NCI-H2227 treated with DMSO at 0.1 percent for 48 hours (cell line): ENCODE data around the gene B4GALT2.

Experiments
- DNase-seq: peaks from one replicate; lab custom pipeline; 2025; lab: John Stamatoyannopoulos, UW

B4GALT2 gene

GRCh38 chr1:43969746-43970466, 9.1 kb upstream of the B4GALT2 start, which contains the start of gene DPH2:
TSS of gene DPH2 (plus strand) at chr1:43970010. CDS start at chr1:43970176, 166 bp downstream.
- peak; percentile 97 for DNase-seq

DNA sequence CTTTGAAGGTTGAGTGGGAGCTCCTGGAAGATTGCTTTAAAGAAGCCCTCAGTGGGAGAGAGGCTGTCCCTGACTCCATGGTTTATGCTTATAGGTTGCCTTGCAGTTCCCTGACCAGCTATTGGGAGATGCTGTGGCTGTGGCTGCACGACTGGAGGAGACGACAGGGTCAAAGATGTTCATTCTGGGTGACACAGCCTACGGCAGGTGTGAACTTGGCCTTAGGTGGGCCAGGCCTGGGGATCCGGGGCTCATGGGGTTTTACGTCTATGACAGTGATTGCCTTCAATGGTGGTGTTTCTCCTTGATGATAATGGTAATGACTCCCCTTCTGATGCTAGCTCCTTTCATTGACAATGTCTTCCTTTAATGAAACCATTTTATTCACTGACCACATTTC, 8.5 kb upstream of the B4GALT2 start:
- no peak for DNase-seq

DNA sequence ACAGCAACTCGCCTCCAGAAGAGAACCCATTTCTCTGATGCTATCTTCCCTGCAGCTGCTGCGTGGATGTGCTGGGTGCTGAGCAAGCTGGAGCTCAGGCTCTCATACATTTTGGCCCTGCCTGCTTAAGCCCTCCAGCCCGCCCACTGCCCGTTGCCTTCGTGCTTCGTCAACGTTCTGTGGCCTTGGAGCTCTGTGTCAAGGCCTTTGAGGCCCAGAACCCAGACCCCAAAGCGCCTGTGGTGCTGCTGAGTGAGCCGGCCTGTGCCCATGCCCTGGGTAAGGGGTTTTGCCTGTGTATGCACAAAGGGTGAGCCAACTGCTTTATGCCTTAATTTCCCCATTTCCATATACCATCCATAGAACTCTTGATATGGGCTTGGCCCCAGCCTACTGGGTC, 8.1 kb upstream of the B4GALT2 start:
- no peak for DNase-seq

DNA sequence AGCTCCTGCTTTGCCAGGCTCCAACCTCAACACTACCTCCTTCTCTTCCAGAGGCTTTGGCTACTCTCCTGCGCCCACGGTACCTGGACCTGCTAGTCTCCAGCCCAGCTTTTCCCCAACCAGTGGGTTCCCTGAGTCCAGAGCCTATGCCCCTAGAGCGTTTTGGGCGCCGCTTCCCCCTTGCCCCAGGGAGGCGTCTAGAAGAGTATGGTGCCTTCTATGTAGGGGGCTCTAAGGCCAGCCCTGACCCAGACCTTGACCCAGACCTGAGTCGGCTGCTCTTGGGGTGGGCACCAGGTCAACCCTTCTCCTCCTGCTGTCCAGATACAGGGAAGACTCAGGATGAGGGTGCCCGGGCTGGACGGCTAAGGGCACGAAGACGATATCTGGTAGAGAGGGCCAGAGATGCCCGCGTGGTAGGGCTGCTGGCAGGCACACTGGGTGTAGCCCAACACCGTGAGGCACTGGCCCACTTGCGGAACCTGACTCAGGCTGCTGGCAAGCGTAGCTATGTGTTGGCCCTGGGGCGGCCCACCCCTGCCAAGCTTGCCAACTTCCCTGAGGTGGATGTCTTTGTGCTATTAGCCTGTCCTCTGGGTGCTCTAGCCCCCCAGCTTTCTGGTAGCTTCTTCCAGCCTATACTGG, 7.6 kb upstream of the B4GALT2 start:
- no peak for DNase-seq

DNA sequence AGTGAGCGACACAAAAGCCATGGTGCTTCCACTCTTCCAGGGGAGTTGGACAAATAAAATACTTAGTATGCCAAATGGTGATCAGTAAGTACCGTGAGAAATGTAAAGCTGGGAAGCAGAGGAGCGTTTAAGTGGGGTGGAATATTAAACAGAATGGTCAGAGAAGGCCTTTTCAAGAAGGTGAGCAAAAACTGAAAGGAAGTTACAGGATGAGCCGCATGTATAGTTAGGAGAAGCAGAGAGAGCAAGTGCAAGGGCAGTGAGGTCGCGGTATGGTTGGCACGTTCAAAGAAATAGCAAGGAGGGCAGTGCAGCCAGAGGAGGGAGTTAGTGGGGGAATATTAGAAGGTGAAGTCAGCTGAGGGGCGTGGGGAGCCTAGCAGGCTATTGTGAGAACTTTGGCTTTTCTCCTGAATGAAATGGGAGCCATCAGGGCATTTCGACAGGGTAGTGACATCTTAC, 5.0 kb upstream of the B4GALT2 start:
- DNase-seq: peak; percentile 61

DNA sequence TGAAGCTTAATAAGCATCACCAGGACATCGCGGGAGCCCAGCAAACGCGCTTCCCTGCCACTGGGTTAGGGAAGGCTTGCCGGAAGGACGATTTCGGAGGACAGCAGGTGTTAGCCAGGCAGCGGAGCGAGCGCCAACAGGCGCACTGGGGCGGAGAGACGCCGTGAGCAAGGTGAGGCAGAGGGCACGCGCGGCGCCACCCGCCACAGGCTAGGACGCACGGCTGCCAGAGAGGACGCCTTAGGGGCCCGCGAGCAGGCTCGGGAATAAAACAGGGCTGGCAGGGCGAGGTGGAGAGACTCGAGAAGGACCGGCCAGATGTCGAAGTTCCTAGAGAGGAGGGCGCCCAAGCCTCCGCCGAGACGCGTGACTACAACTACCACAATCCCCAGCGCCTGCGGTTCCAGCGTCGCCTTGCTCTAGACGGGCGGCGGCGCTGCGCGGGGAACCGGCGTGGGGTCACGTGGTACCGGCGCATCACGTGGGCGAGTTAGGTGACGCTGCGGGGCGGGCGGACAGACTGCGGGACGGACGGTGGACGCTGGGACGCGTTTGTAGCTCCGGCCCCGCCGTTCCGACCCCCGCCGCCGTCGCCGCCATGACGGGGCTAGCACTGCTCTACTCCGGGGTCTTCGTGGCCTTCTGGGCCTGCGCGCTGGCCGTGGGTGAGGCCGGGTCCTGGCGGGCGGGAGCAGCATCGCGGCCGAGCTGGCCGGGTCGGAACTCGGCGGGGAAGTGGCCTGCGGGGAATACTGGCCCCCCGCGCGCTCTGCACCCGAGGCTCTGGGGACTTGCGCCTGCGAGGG, 4.4 kb upstream of the B4GALT2 start, which contains the start of gene ATP6V0B:
Gene ATP6V0B, plus strand, starts transcription at position 518 of the 806 bp plus-strand sequence. Its CDS starts 81 bp downstream, at position 599.
- DNase-seq: peak; percentile 93

- no peak for DNase-seq
These were observed 3.6 kb upstream of the B4GALT2 start for GRCh38 chr1:43975249-43975961.

- no peak for DNase-seq
These were observed 3.0 kb upstream of the B4GALT2 start for GRCh38 chr1:43976045-43976444.

- no peak for DNase-seq
These were observed 2.1 kb upstream of the B4GALT2 start for GRCh38 chr1:43976890-43977289.

DNA sequence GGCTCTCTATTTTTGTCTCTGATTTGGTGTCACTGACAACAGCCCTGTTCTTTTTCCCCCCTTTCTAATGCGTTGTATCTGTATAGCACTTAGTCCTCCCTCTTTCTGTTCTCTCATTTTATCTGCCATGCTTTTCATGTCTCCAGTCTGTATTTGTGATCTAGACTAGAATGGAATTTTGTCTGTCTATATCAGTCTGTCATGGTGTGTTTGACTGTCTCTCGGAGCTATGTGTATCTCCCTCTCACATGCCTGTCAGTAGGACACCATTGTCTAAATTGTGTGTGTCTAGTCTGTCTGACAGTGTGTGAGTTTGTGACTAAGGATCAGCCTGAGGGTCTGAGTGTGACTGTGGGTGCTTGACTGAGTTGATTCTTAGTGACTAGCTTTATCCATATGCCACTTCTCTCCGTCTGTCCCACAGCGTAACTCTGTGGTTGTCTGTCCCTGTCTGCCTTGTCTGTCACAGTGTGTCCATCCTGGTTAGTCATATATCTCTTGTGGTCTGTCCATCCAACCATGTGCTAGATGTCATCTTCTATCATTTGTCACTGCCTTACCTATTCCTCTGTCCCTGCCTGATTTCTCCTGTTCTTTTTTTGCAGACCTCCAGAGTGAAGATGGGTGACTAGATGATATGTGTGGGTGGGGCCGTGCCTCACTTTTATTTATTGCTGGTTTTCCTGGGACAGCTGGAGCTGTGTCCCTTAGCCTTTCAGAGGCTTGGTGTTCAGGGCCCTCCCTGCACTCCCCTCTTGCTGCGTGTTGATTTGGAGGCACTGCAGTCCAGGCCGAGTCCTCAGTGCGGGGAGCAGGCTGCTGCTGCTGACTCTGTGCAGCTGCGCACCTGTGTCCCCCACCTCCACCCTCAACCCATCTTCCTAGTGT, 1.4 kb upstream of the B4GALT2 start:
- no peak for DNase-seq

DNA sequence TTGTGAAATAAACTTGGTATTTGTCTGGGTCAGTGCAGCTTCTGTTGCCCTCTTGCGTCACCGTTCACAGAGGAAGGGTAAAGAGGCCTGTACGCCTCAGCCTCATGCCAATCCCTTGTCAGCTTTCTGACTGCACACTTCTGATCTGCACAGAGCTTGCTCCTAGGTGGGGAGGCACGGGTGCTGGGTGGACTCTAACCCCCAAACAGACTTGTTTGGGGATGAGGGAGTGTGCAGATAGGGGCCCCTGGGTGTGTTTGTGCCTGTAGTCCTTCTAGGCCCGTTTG, 803 bp upstream of the B4GALT2 start:
- no peak for DNase-seq

- DNase-seq: no peak
These were observed 184 bp downstream of the B4GALT2 start for GRCh38 chr1:43979261-43979527.

DNA sequence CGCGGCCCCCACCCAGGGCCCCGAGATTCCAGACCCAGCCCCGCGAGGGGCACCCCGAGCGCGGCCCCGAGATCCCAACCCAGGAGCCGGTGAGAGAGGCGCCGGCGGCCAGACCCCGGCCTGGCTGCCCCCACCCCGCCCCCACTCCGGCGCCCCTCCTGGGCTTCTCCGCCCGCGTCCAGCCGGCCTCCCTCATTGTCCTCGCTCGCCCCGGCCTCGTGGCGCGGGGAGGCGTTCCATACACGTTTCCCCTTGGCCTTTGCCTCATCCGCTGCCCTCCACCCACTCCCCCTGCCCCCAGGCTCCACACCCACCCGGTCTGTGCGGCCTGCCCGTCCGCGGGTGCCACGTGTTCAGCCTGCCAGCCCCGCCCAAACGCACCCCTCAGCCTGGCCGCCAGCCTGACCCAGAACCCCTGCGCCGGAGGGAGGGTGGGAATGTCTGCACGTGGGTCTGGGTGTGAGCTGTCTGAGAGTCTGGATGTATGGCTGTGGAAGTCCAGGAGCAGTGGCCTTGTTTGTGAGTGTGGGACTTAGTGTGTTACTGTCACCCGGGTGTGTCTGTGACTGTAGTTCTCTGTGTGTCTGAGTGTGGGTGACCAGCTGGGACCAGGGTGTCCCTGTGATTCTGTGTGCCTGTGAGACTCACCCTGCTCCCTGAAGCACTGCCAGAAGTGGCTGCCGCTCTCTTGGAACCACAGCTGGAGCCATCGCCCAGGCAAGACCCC, 681 bp downstream of the B4GALT2 start:
- no peak for DNase-seq

- DNase-seq: no peak
These were observed 1.5 kb downstream of the B4GALT2 start for GRCh38 chr1:43980255-43981134.

DNA sequence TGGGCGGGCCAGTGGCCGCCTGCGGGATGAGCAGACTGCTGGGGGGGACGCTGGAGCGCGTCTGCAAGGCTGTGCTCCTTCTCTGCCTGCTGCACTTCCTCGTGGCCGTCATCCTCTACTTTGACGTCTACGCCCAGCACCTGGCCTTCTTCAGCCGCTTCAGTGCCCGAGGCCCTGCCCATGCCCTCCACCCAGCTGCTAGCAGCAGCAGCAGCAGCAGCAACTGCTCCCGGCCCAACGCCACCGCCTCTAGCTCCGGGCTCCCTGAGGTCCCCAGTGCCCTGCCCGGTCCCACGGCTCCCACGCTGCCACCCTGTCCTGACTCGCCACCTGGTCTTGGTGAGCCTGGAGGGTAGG, 2.1 kb downstream of the B4GALT2 start:
- DNase-seq: no peak

DNA sequence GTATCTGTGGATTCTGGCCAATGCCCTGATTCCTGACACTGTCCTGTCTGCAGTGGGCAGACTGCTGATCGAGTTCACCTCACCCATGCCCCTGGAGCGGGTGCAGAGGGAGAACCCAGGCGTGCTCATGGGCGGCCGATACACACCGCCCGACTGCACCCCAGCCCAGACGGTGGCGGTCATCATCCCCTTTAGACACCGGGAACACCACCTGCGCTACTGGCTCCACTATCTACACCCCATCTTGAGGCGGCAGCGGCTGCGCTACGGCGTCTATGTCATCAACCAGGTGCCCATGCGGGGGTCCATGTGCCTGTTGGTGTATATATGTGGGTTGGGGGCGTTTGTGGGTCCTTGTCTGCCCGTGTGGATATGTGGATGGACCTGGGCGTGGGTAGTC, 2.6 kb downstream of the B4GALT2 start:
- DNase-seq: no peak

DNA sequence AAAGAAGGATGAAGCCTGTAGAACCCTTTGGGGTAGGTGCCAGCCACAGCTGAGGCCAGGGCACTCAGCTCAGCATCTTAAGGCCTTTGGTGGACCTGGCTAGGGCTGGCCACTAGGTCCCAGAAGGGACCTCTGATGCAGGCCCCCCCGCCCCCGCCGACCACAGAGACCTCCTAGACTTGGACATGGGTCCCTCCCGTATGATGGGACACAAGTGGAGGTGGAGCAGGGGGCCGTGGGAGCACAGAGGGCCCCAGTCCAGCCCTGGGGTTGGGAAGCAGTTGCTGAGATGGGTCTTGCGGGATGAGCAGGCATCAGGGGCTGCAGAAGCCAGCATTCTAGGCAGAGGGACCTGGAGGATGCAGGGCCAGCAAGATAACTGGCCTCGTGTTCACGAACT, 3.2 kb downstream of the B4GALT2 start:
- no peak for DNase-seq

DNA sequence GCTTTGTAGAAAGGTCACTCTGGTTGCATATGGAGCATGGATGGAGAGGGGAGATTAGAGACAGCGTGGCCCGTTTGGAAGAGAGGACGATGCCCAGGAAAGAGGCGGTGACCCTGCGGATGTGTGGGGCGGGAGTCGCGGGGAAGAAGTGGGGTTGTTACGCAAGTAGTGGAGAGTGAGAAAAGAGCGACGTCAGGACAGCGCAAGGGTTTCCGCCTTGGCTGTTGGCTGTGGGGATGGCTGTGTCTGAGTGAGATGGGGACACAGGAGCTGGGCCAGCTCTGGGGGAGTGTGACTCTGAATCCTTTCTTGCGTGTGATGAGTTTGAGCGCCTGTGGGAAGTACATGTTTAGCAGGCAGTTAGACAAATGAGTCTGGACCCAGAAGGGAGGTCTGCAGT, 3.8 kb downstream of the B4GALT2 start:
- no peak for DNase-seq

- DNase-seq: no peak
These were observed 4.4 kb downstream of the B4GALT2 start for GRCh38 chr1:43983253-43983899.
